Measurements from ENCODE around the gene TMEM132E. TPM values are rescaled to one million over a fixed set of nuclear protein-coding genes. Genes with fewer than 3 reads are reported as not detected.

TMEM132E gene
- total and polyA plus RNA-seq, 2 donors from 2014 or later = 1.1 to 4.3 TPM

DNA sequence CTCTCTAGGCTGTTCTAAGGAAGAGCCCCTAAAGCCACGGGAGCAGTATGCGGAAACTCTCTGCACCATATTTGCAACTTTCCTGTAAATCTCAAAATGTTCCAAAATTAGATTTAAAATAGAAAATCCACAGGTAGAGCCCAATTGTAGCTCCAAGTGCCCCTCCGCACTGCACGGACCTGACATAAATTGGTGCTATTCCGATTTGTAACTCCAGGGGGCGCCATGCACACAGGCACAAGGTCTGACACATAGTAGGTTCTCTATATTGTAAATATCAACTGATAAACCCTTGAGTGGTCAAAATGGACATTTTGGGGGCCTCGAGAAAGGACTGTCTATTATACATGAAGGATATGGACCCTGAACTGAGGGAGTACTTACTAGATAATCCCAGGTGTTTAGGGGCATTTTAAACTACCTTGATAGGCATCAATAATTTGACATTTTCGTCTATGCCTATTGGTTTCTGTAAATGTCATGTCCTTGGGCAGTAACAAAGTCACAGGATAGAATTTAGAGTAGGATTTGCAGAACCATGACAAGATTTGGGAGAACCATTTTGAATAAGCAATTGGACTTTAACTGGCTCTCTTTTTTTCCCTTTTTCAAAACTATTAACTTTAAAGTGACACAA, 36.6 kb upstream of the TMEM132E start:
- TF ChIP-seq, protein P1, sequence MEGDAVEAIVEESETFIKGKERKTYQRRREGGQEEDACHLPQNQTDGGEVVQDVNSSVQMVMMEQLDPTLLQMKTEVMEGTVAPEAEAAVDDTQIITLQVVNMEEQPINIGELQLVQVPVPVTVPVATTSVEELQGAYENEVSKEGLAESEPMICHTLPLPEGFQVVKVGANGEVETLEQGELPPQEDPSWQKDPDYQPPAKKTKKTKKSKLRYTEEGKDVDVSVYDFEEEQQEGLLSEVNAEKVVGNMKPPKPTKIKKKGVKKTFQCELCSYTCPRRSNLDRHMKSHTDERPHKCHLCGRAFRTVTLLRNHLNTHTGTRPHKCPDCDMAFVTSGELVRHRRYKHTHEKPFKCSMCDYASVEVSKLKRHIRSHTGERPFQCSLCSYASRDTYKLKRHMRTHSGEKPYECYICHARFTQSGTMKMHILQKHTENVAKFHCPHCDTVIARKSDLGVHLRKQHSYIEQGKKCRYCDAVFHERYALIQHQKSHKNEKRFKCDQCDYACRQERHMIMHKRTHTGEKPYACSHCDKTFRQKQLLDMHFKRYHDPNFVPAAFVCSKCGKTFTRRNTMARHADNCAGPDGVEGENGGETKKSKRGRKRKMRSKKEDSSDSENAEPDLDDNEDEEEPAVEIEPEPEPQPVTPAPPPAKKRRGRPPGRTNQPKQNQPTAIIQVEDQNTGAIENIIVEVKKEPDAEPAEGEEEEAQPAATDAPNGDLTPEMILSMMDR (IDR thresholded peaks at IDR 0.05; ENCODE audit: borderline replicate concordance, extremely low read depth, insufficient read depth) = peak; percentile 66
- H3K36me3 ChIP-seq (ENCODE audit: control insufficient read depth in 2 of 3, insufficient read depth in 3 of 3, low read length in 3 of 3) = no peaks in the 10 kb centered on the region
- no peak overlapping the region for H3K4me3 ChIP-seq (ENCODE audit: low read length in 3 of 3)
- H3K9me3 ChIP-seq (ENCODE audit: control insufficient read depth in 2 of 3, insufficient read depth in 1 of 3, low read length in 3 of 3) = no peaks in the 10 kb centered on the region
- no peaks in the 10 kb centered on the region for H3K27me3 ChIP-seq (ENCODE audit: control insufficient read depth, insufficient read depth, low read length)
- intact Hi-C loops (cut with DNase I) = loop anchor here (5.0 kb wide), 1 partner anchor 49 kb away; no protein-coding TSS in a partner anchor
- FAIRE-seq = no peak
- no peak overlapping the region for H3K9ac ChIP-seq (ENCODE audit: low read length in 3 of 3)
- no peak overlapping the region for H3K27ac ChIP-seq (ENCODE audit: low read depth in 2 of 2, low read length in 2 of 2)
- peak in 1 of 5 donors; percentile 9 for DNase-seq
- H3K4me1 ChIP-seq (ENCODE audit: control insufficient read depth in 2 of 3, insufficient read depth in 2 of 3, low read depth in 1 of 3, low read length in 3 of 3) = no peaks in the 10 kb centered on the region

GRCh38 chr17:34547453-34548063, 31.8 kb upstream of the TMEM132E start:
- no peak for DNase-seq
- Histone ChIP-seq H3K4me3 (ENCODE audit: low read length in 3 of 3) (no peak overlapping the region), H3K9me3 (ENCODE audit: control insufficient read depth in 2 of 3, insufficient read depth in 1 of 3, low read length in 3 of 3) (no peaks in the 10 kb centered on the region), H3K36me3 (ENCODE audit: control insufficient read depth in 2 of 3, insufficient read depth in 3 of 3, low read length in 3 of 3) (no peaks in the 10 kb centered on the region), H3K27me3 (ENCODE audit: control insufficient read depth, insufficient read depth, low read length) (no peaks in the 10 kb centered on the region), H3K4me1 (ENCODE audit: control insufficient read depth in 2 of 3, insufficient read depth in 2 of 3, low read depth in 1 of 3, low read length in 3 of 3) (peaks cover 0 to 4% (median 0%) of the 10 kb centered on the region in 3 donors), H3K27ac (ENCODE audit: low read depth in 2 of 2, low read length in 2 of 2) (no peak overlapping the region), H3K9ac (ENCODE audit: low read length in 3 of 3) (no peak overlapping the region)
- no peak for FAIRE-seq
- TF ChIP-seq, protein P1 (IDR thresholded peaks at IDR 0.05; ENCODE audit: borderline replicate concordance, extremely low read depth, insufficient read depth) = no peak
- intact Hi-C loops (cut with DNase I) = no loop called here

DNA sequence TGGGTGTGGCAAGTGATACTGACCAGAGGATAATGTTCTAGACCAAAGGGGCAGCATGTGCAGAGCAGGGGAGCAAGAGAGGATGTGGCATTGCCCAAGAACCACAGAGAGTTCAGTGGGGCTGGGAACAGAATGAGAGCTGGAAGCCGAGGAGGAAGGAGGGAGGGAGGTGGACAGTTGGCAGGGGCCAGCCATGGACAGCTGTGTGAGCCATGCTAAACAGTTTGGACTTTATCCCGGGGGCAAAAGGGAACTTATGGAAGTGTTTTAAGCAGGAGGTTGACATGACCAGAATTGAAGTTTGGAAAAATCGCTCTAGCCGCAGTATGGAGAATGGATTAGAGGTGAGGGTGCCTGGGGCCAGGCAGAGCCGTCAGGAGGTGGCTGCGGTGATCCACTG, 29.4 kb upstream of the TMEM132E start:
- H3K27me3 ChIP-seq (ENCODE audit: control insufficient read depth, insufficient read depth, low read length) = no peaks in the 10 kb centered on the region
- no peaks in the 10 kb centered on the region for H3K36me3 ChIP-seq (ENCODE audit: control insufficient read depth in 2 of 3, insufficient read depth in 3 of 3, low read length in 3 of 3)
- no peak overlapping the region for H3K9ac ChIP-seq (ENCODE audit: low read length in 3 of 3)
- intact Hi-C loops (cut with DNase I) = loop anchor here (10.0 kb wide), 1 partner anchor 545 kb away; no protein-coding TSS in a partner anchor
- no peak overlapping the region for H3K27ac ChIP-seq (ENCODE audit: low read depth in 2 of 2, low read length in 2 of 2)
- no peak overlapping the region for H3K4me3 ChIP-seq (ENCODE audit: low read length in 3 of 3)
- TF ChIP-seq, protein P1 (IDR thresholded peaks at IDR 0.05; ENCODE audit: borderline replicate concordance, extremely low read depth, insufficient read depth) = no peak
- no peak for FAIRE-seq
- DNase-seq = no peak
- peaks cover 0 to 4% (median 0%) of the 10 kb centered on the region in 3 donors for H3K4me1 ChIP-seq (ENCODE audit: control insufficient read depth in 2 of 3, insufficient read depth in 2 of 3, low read depth in 1 of 3, low read length in 3 of 3)
- H3K9me3 ChIP-seq (ENCODE audit: control insufficient read depth in 2 of 3, insufficient read depth in 1 of 3, low read length in 3 of 3) = no peaks in the 10 kb centered on the region

Data from kidney (tissue), 14 donors.